Activated B cell treated with CpG ODN at 0.5 μM for 24 hours (primary cell): ENCODE data around the gene VIPR1. TPM values are rescaled to one million over a fixed set of nuclear protein-coding genes. Genes with fewer than 3 reads are reported as not detected.
A peak's percentile ranks its signal among the peaks of the same experiment; 100 is the strongest.

Source experiments
- ATAC-seq: fragments of 200-7000 bp; cut with Tn5 transposase; one replicate; pipeline ENCODE4 v1.10.0; 2021; ENCODE audit warnings: low read depth, mild to moderate bottlenecking, moderate library complexity
- CTCF ChIA-PET: fragments of 350-600 bp; sonication (Branson Sonifier 250); formaldehyde crosslinking; loops from one replicate; lab custom pipeline; 2021; ENCODE audit warnings: antibody characterized with exemption; lab: Charles Lee
- POLR2A ChIA-PET: fragments of 350-600 bp; sonication (Branson Sonifier 250); formaldehyde crosslinking; loops from one replicate; lab custom pipeline; 2021; ENCODE audit warnings: antibody characterized with exemption; lab: Charles Lee
- DNase-seq: peaks from one replicate; pipeline ENCODE4 v3.0.0; 2022
- H3K27ac Mint-ChIP-seq: one replicate; pipeline ENCODE4 v1.8.0; 2020; ENCODE audit warnings: mixed read lengths
- H3K27me3 Mint-ChIP-seq: one replicate; pipeline ENCODE4 v1.8.0; 2021; ENCODE audit warnings: mixed read lengths
- H3K36me3 Mint-ChIP-seq: one replicate; pipeline ENCODE4 v1.8.0; 2021; ENCODE audit warnings: low read depth, mixed read lengths
- H3K4me1 Mint-ChIP-seq: one replicate; pipeline ENCODE4 v1.8.0; 2021; ENCODE audit warnings: mixed read lengths
- H3K4me3 Mint-ChIP-seq: one replicate; pipeline ENCODE4 v1.8.0; 2020; ENCODE audit warnings: mild to moderate bottlenecking, mixed read lengths
- H3K9me3 Mint-ChIP-seq: one replicate; pipeline ENCODE4 v1.8.0; 2020; ENCODE audit warnings: mixed read lengths
- intact Hi-C: fragments of 100-400 bp; cut with micrococcal nuclease; formaldehyde crosslinking; loops from one replicate; pipeline ENCODE4 v1.15.1; 2024
- total RNA-seq: library from RNA; stranded (reverse); gene quantifications from 2 replicates; pipeline ENCODE4 v1.2.3, GENCODE V29; 2022
- TF ChIP-seq, protein P1 (sequence below): fragments of 200-600 bp; IDR thresholded peaks from one replicate; pipeline ENCODE4 v1.8.0; 2022; ENCODE audit warnings: antibody characterized with exemption, mild to moderate bottlenecking

Gene VIPR1
- total RNA-seq, 1 donor from 2014 or later: 3.2 TPM

GRCh38 chr3:42495393-42495792 lies 7.0 kb upstream of the VIPR1 start:
- Mint-ChIP-seq H3K4me3 (no peak overlapping the region), H3K36me3 (no peaks in the 10 kb centered on the region), H3K9me3 (no peaks in the 10 kb centered on the region), H3K27ac (no peak overlapping the region), H3K27me3 (peaks cover 15% of the 10 kb centered on the region), H3K4me1 (peaks cover 28% of the 10 kb centered on the region)
- no peak for ATAC-seq
- intact Hi-C loops: no loop called here
- DNase-seq: no peak
- CTCF ChIA-PET: no interaction called here
- TF ChIP-seq, protein P1, sequence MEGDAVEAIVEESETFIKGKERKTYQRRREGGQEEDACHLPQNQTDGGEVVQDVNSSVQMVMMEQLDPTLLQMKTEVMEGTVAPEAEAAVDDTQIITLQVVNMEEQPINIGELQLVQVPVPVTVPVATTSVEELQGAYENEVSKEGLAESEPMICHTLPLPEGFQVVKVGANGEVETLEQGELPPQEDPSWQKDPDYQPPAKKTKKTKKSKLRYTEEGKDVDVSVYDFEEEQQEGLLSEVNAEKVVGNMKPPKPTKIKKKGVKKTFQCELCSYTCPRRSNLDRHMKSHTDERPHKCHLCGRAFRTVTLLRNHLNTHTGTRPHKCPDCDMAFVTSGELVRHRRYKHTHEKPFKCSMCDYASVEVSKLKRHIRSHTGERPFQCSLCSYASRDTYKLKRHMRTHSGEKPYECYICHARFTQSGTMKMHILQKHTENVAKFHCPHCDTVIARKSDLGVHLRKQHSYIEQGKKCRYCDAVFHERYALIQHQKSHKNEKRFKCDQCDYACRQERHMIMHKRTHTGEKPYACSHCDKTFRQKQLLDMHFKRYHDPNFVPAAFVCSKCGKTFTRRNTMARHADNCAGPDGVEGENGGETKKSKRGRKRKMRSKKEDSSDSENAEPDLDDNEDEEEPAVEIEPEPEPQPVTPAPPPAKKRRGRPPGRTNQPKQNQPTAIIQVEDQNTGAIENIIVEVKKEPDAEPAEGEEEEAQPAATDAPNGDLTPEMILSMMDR: no peak
- POLR2A ChIA-PET: no interaction called here

DNA sequence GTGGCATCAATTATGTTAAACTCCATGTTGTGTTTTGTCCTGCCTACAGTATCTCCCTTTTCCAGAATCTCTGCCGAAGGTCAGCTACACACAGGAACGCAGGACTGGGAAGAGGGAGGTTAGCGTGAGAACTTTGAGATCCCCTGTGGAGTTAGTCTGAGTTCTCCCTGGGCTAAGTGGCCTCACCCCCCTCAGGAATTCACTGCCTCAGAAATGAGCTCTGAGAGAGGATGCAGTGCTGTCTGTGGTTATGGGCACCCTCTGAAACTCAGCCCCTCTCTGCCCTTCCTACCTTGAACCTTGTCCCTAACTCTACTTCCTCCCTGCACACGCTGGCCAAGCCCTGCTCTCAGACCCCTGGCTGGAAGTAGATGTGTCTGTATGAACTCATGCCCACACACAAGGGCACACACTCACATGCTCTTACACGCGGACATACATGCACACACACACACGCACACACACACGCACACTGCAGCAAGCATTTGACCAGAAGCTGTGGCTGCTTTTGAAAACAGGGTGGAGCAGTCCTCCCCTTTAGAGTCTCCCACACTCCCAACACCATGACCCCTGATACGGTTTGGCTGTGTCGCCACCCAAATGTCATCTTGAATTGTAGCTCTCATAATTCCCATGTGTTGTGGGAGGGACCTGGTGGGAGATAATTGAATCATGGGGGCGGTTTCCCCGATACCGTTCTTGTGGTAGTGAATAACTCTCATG lies 5.3 kb upstream of the VIPR1 start:
- POLR2A ChIA-PET: no interaction called here
- Mint-ChIP-seq H3K27me3 (peaks cover 24% of the 10 kb centered on the region), H3K4me3 (no peak overlapping the region), H3K36me3 (no peaks in the 10 kb centered on the region), H3K4me1 (peaks cover 24% of the 10 kb centered on the region), H3K9me3 (no peaks in the 10 kb centered on the region), H3K27ac (no peak overlapping the region)
- peak; percentile 1 for DNase-seq
- TF ChIP-seq, protein P1: no peak
- ATAC-seq: no peak
- intact Hi-C loops: no loop called here
- CTCF ChIA-PET: no interaction called here

DNA sequence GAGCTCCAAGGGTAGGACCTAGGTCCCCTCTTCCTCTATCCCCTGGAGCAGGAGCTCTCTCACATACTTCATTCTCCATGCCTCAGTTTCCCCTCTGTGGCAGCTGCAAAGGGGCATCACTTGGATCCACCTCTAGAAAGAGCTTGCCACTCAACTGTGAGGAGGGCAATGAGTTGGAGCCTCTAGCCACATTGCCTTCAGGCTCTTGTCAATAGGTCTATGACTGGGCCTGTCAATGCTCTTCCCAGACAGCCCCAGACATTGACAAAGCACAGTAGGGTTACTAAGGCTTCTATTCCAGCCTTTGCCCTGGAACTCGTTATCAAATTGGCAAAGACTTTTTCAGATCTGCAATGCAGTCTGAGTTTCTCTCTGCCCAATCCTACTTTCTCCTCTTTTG lies 4.4 kb upstream of the VIPR1 start:
- TF ChIP-seq, protein P1: no peak
- intact Hi-C loops: no loop called here
- peaks cover 24% of the 10 kb centered on the region for H3K27me3 Mint-ChIP-seq
- H3K4me3 Mint-ChIP-seq: no peak overlapping the region
- H3K4me1 Mint-ChIP-seq: peaks cover 19% of the 10 kb centered on the region
- ATAC-seq (no peak), DNase-seq (peak; percentile 4)
- H3K9me3 Mint-ChIP-seq: no peaks in the 10 kb centered on the region
- POLR2A ChIA-PET: no interaction called here
- no peaks in the 10 kb centered on the region for H3K36me3 Mint-ChIP-seq
- CTCF ChIA-PET: interaction anchor here (1.0 kb wide), 1 partner anchor 115 kb away, joined by 3 read pairs; no protein-coding TSS in a partner anchor
- H3K27ac Mint-ChIP-seq: no peak overlapping the region

GRCh38 chr3:42498791-42499477 lies 3.5 kb upstream of the VIPR1 start:
- ChIA-PET POLR2A (no interaction called here), CTCF (interaction anchor here (1.0 kb wide), 1 partner anchor 114 kb away, joined by 3 read pairs; no protein-coding TSS in a partner anchor)
- TF ChIP-seq, protein P1: no peak
- H3K9me3 Mint-ChIP-seq: no peaks in the 10 kb centered on the region
- no peaks in the 10 kb centered on the region for H3K36me3 Mint-ChIP-seq
- ATAC-seq: no peak
- DNase-seq: peak; percentile 5
- peaks cover 22% of the 10 kb centered on the region for H3K4me1 Mint-ChIP-seq
- intact Hi-C loops: no loop called here
- H3K4me3 Mint-ChIP-seq: no peak overlapping the region
- no peak overlapping the region for H3K27ac Mint-ChIP-seq
- H3K27me3 Mint-ChIP-seq: peaks cover 24% of the 10 kb centered on the region

- POLR2A ChIA-PET: no interaction called here
- no peaks in the 10 kb centered on the region for H3K36me3 Mint-ChIP-seq
- TF ChIP-seq, protein P1: no peak
- H3K4me3 Mint-ChIP-seq: no peak overlapping the region
- H3K27me3 Mint-ChIP-seq: peaks cover 24% of the 10 kb centered on the region
- ATAC-seq (no peak), DNase-seq (peak; percentile 7)
- intact Hi-C loops: no loop called here
- no peaks in the 10 kb centered on the region for H3K9me3 Mint-ChIP-seq
- peaks cover 22% of the 10 kb centered on the region for H3K4me1 Mint-ChIP-seq
- CTCF ChIA-PET: no interaction called here
- H3K27ac Mint-ChIP-seq: no peak overlapping the region
Observed at GRCh38 chr3:42499478-42499871, 3.0 kb upstream of the VIPR1 start.
